Measurements from ENCODE around the gene THBS4. TPM values are rescaled to one million over a fixed set of nuclear protein-coding genes. Genes with fewer than 3 reads are reported as not detected.

Gene THBS4
- total RNA-seq, 4 donors from 2014 or later = 1.0 to 2.1 TPM; not detected in 2

DNA sequence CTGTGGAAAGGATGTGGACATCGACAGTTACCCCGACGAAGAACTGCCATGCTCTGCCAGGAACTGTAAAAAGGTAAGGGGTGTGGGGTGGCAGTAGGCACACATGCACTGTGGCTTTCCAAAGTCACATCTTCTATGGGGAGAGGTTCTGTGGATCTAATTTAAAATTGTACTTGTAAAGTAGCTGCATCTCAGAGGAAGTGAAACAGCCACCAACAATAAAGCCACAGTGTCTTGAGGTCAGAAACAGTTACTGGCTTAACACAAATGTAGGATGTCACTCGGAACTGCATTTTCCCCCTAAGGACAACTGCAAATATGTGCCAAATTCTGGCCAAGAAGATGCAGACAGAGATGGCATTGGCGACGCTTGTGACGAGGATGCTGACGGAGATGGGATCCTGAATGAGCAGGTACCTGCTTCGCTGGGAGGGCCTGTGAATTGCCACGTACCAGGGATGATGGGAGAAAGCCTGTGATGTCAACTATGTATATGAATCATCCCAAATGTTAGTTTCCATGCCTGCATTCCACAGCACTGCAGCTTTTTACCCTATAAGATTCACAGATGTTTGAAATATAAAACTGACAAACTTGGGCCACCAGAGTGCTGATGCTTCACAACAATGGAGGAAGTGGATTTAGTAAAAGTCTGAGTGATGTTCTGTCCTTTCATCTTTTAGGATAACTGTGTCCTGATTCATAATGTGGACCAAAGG, 35.3 kb downstream of the THBS4 start:
- Histone ChIP-seq H3K27ac (no peak overlapping the region), H3K9me3 (no peaks in the 10 kb centered on the region), H3K4me3 (no peak overlapping the region), H3K27me3 (no peaks in the 10 kb centered on the region), H3K4me1 (no peaks in the 10 kb centered on the region), H3K36me3 (no peaks in the 10 kb centered on the region)
- no peak for TF ChIP-seq POLR2A (IDR thresholded peaks at IDR 0.05)
- TF ChIP-seq, protein P1, sequence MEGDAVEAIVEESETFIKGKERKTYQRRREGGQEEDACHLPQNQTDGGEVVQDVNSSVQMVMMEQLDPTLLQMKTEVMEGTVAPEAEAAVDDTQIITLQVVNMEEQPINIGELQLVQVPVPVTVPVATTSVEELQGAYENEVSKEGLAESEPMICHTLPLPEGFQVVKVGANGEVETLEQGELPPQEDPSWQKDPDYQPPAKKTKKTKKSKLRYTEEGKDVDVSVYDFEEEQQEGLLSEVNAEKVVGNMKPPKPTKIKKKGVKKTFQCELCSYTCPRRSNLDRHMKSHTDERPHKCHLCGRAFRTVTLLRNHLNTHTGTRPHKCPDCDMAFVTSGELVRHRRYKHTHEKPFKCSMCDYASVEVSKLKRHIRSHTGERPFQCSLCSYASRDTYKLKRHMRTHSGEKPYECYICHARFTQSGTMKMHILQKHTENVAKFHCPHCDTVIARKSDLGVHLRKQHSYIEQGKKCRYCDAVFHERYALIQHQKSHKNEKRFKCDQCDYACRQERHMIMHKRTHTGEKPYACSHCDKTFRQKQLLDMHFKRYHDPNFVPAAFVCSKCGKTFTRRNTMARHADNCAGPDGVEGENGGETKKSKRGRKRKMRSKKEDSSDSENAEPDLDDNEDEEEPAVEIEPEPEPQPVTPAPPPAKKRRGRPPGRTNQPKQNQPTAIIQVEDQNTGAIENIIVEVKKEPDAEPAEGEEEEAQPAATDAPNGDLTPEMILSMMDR (IDR thresholded peaks at IDR 0.05) = no peak
- DNase-seq = no peak

DNA sequence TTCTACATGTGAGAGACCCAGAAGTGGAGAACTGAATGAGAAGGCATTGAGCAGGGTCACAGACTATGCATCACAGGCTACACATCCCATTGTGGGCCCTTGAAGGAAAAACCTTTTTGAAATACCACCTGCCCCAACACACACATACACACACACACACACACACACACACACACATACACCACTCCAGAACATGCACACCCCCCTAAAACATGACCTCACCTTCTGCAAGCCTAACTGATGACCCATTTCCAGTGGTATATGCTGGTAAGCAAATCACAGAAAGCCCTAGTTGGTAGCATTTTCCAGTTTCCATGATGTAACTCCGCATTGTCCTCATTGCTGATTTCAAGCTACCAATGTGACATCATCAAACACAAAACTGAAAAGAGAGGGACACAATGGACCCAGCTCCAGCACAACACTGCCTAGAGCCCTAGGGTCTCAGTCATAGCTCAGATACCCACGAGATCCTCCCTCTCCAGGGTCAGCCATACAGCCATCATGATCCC, 36.4 kb downstream of the THBS4 start:
- H3K4me1 ChIP-seq = no peaks in the 10 kb centered on the region
- H3K4me3 ChIP-seq = no peak overlapping the region
- no peaks in the 10 kb centered on the region for H3K36me3 ChIP-seq
- no peak for DNase-seq
- no peaks in the 10 kb centered on the region for H3K27me3 ChIP-seq
- TF ChIP-seq, protein P1 (IDR thresholded peaks at IDR 0.05) = no peak
- TF ChIP-seq POLR2A (IDR thresholded peaks at IDR 0.05) = no peak
- no peak overlapping the region for H3K27ac ChIP-seq
- no peaks in the 10 kb centered on the region for H3K9me3 ChIP-seq

DNA sequence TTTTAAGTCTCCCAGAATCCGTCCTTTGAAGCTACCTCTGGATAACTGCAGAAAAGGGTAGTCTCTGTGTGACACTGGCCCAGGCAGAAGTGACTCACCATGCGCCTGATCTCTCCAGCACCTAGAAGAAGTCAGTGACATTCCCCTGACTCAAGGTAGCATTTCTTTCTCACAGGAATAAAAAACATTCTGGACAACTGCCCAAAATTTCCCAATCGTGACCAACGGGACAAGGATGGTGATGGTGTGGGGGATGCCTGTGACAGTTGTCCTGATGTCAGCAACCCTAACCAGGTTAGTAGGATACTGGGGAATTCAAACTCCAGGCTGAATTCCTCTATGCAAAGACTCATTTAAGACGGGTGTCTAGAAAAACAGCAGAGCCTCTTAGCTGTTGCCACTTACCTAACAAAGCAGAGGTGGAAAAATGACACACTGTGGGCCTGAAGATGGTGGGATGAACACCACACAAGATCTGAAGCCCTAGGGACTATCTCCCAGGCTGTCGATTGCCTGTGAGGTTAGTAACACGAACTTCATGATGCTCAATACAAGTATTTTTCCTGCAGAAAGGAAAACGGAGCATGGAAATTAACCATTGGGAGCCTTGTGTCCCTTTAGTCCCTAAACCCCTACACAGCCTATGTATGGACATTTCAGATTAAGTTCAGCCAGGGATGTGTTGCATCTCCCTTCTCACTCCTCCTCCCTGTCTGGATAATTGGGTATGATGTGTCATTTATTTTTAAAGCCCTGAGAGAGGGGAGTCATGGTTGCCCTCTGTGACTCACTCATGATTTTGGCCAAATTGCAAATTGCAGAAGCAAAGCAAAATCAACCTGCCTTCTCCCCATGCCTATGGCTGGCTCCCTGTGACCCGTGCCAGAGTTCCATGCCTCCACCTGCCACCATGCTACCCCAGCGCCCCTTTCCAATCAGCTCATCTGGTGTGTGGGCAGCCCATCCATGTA, 37.2 kb downstream of the THBS4 start:
- H3K9me3 ChIP-seq = no peaks in the 10 kb centered on the region
- DNase-seq = no peak
- TF ChIP-seq, protein P1 (IDR thresholded peaks at IDR 0.05) = no peak
- TF ChIP-seq POLR2A (IDR thresholded peaks at IDR 0.05) = no peak

DNA sequence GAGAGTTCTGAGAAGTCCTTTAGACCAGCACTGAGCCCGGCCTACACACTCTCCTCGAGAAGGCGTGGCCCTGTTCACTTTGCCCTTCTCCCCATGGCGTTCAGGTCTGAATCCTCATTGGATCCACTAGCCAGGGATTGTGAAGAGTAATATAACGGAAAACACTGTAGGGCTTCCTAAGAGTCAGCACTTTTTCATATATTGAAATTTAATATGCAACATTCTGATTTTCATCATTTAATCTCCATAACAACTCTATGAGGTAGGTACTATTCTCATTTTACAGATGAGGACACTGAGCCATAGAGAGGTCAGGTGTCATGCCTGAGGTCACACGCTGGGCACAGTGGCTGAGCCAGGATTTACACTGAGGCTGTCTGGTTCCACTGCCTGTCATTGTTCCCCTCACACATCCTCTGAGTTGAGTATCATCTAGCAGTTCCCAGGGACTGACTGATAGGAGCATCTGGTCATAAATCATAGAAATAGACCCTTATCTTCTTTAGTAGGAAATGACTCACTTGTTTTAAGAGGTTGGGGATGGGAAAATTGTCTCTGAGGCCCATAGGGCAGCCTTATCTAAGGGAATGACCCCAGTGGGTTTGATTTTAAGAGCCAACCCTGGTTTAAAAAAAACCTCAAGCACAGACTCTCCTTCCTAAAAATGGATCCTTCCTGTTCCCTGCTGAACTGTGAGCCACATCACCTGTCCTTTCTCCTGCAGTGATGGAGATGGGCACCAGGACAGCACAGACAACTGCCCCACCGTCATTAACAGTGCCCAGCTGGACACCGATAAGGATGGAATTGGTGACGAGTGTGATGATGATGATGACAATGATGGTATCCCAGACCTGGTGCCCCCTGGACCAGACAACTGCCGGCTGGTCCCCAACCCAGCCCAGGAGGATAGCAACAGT, 41.2 kb downstream of the THBS4 start:
- no peak for DNase-seq
- H3K4me3 ChIP-seq = no peak overlapping the region
- no peaks in the 10 kb centered on the region for H3K9me3 ChIP-seq
- no peaks in the 10 kb centered on the region for H3K36me3 ChIP-seq
- H3K27me3 ChIP-seq = no peaks in the 10 kb centered on the region
- H3K27ac ChIP-seq = no peak overlapping the region
- no peak for TF ChIP-seq POLR2A (IDR thresholded peaks at IDR 0.05)
- TF ChIP-seq, protein P1 (IDR thresholded peaks at IDR 0.05) = no peak
- H3K4me1 ChIP-seq = no peaks in the 10 kb centered on the region

More for the DNA sequence above, 37.2 kb downstream of the THBS4 start:
- H3K27me3 ChIP-seq = no peaks in the 10 kb centered on the region
- no peak overlapping the region for H3K27ac ChIP-seq
- H3K4me1 ChIP-seq = no peaks in the 10 kb centered on the region
- no peaks in the 10 kb centered on the region for H3K36me3 ChIP-seq
- H3K4me3 ChIP-seq = no peak overlapping the region

All from Peyer's patch (tissue), 4 donors.